GM06990 (cell line): ENCODE measurements around the gene LRBA.
"Not testable (repeated sequence)": the region's sequence is repeated elsewhere in the genome, so short reads cannot be mapped to it uniquely, and the experiment has no call there.

Experiments used
- DNase-seq: peaks from one replicate; pipeline ENCODE4 v3.0.0-alpha.2; 2011; ENCODE audit not compliant: insufficient read length; ENCODE audit errors: extremely low read depth
- H3K27me3 ChIP-seq: replicated peaks from 2 replicates; pipeline ENCODE4 v1.6.0; 2011; ENCODE audit warnings: low read length; ENCODE audit not compliant: control insufficient read depth, insufficient read depth
- H3K36me3 ChIP-seq: 2 replicates; pipeline ENCODE4 v1.5.1; 2011; ENCODE audit warnings: low read length; ENCODE audit not compliant: control insufficient read depth, insufficient read depth
- H3K4me3 ChIP-seq: replicated peaks from 2 replicates; pipeline ENCODE4 v1.5.1; 2011; ENCODE audit warnings: low read depth, mild to moderate bottlenecking, control low read depth, low read length
- CTCF ChIP-seq: IDR thresholded peaks from 2 replicates; pipeline ENCODE4 v1.5.1; 2011; ENCODE audit warnings: low read length, control low read depth, mild to moderate bottlenecking, inconsistent platforms; ENCODE audit not compliant: insufficient read depth, poor library complexity, severe bottlenecking

LRBA gene

GRCh38 chr4:150570862-150571261 is 444.2 kb downstream of the LRBA start:
- Histone ChIP-seq H3K36me3 (no peaks in the 10 kb centered on the region), H3K4me3 (no peak overlapping the region), H3K27me3 (no peaks in the 10 kb centered on the region)
- no peak for DNase-seq
- no peak for TF ChIP-seq CTCF

DNA sequence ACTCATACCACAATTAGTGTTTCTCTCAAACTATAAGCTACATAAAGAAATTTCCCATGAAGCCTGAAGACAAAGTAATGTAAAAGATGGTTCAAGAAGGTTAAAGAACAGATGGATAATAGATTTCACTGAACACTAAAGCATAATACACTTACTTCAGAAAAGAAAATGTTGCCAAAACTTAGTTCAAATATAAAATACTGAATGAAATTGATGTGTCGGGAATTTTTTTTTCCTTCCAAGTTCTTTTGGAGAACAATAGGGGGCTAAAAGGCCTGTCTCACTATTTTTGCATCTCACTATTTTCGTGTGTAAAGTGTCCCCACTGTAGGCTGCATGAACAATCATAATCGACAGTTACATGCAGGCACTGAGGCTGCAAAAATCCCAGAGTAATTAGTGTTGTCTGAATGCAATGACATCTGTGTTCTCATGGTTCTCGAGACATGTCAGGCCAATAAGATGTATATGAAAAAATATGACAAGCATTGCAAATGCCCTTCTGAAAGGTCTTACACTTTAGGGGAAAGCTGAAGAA is 445.0 kb downstream of the LRBA start:
- TF ChIP-seq CTCF: no peak
- Histone ChIP-seq H3K27me3 (no peaks in the 10 kb centered on the region), H3K36me3 (no peaks in the 10 kb centered on the region), H3K4me3 (no peak overlapping the region)
- no peak for DNase-seq

- Histone ChIP-seq H3K4me3 (no peak overlapping the region), H3K36me3 (no peaks in the 10 kb centered on the region), H3K27me3 (no peaks in the 10 kb centered on the region)
- no peak for DNase-seq
- TF ChIP-seq CTCF: no peak
These were observed 445.6 kb downstream of the LRBA start for GRCh38 chr4:150569384-150569987.

- Histone ChIP-seq H3K36me3 (no peaks in the 10 kb centered on the region), H3K27me3 (no peaks in the 10 kb centered on the region), H3K4me3 (no peak overlapping the region)
- DNase-seq: no peak
- no peak for TF ChIP-seq CTCF
These were observed 448.0 kb downstream of the LRBA start for GRCh38 chr4:150567070-150567469.

DNA sequence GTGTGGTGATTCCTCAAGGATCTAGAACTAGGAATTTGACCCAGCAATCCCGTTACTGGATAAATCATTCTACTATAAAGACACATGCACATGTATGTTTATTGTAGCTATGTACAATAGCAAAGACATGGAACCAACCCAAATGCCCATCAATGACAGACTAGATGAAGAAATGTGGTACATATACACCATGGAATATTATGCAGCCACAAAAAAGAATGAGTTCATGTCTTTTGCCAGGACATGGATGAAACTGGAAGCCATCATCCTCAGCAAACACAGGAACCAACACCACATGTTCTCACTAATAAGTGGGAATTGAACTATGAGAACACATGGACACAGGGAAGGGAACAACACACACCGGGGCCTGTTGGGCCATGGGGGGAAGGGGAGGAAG is 450.1 kb downstream of the LRBA start:
- DNase-seq, H3K4me3 ChIP-seq, H3K27me3 ChIP-seq, H3K36me3 ChIP-seq: not testable (repeated sequence)

GRCh38 chr4:150562751-150563150 is 452.3 kb downstream of the LRBA start:
- H3K4me3 ChIP-seq: no peak overlapping the region
- no peak for DNase-seq
- H3K27me3 ChIP-seq: no peaks in the 10 kb centered on the region
- H3K36me3 ChIP-seq: no peaks in the 10 kb centered on the region
- TF ChIP-seq CTCF: no peak
